A549 (cell line): ENCODE results near the gene DLG2.

ENCODE experiments used
- CTCF ChIP-seq: fragments of >200 bp; sonication (Bioruptor Twin); formaldehyde crosslinking; IDR thresholded peaks from 3 replicates; pipeline ENCODE4 v1.5.1; 2016
- EP300 ChIP-seq, 2 experiments: fragments of >200 bp; sonication (Bioruptor Twin); formaldehyde crosslinking; IDR thresholded peaks; 2 replicates in 1 of 2; 3 replicates in 1 of 2; pipeline ENCODE4 v1.6.1; 2016 to 2017
- MAX ChIP-seq: IDR thresholded peaks from 2 replicates; pipeline ENCODE4 v1.6.1; 2012
- POLR2A ChIP-seq: IDR thresholded peaks from 2 replicates; pipeline ENCODE4 v1.6.1; 2012; ENCODE audit warnings: mild to moderate bottlenecking, low read length

- no peak for TF ChIP-seq MAX
- no peak for TF ChIP-seq POLR2A
- no peak for TF ChIP-seq EP300 (IDR thresholded peaks at IDR 0.05)
- TF ChIP-seq CTCF: no peak
Measured at GRCh38 chr11:84105148-84105547, 1522.0 kb downstream of the DLG2 start.
